Tibial artery (tissue), 4 donors: Measurements from ENCODE around the gene VCX2.

ENCODE experiments used
- DNase-seq, 2 donors: peaks; one replicate each; pipeline ENCODE4 v3.0.0-alpha.2; 2019
- H3K27ac ChIP-seq, 2 donors: fragments of 200-600 bp; sonication (generic) in 1 of 2; 1 replicate in 1 of 2; 2 replicates in 1 of 2; pipeline ENCODE4 v1.5.1; 2018 to 2019; ENCODE audit warnings: mild to moderate bottlenecking in 1 of 2
- H3K27me3 ChIP-seq, 2 donors: fragments of 200-600 bp; sonication (generic) in 1 of 2; one replicate each; pipeline versions ENCODE4 v1.5.1 to v1.6.0; 2016 to 2019
- H3K36me3 ChIP-seq, 3 donors: fragments of 200-600 bp; sonication (generic) in 2 of 3; one replicate each; pipeline ENCODE4 v1.5.1; 2016 to 2019; ENCODE audit warnings: mild to moderate bottlenecking in 2 of 3
- H3K4me1 ChIP-seq, 4 donors: fragments of 200-600 bp; sonication (generic) in 2 of 4; 1 replicate in 3 of 4; 2 replicates in 1 of 4; pipeline ENCODE4 v1.5.1; 2016 to 2019
- H3K4me3 ChIP-seq, 2 donors: fragments of 200-600 bp; sonication (generic) in 1 of 2; 1 replicate in 1 of 2; 2 replicates in 1 of 2; pipeline ENCODE4 v1.5.1; 2018 to 2019; ENCODE audit warnings: mild to moderate bottlenecking in 2 of 2
- H3K9me3 ChIP-seq, 3 donors: fragments of 200-600 bp; sonication (generic) in 1 of 3; one replicate each; pipeline ENCODE4 v1.5.1; 2016 to 2019
- CTCF ChIP-seq, 2 experiments: fragments of 200-600 bp in 1 of 2; fragments of 450-650 bp in 1 of 2; IDR thresholded peaks; one replicate each; pipeline ENCODE4 v1.5.1; 2017 to 2019; ENCODE audit warnings: antibody characterized with exemption in 2 of 2, mild to moderate bottlenecking in 1 of 2, moderate library complexity in 1 of 2
- intact Hi-C: fragments of 100-400 bp; cut with DNase I; formaldehyde crosslinking; loops from one replicate; pipeline ENCODE4 v1.15.0; 2023; ENCODE audit warnings: low total_unique reads

The VCX2 gene

GRCh38 chrX:8194216-8194615 is 23.1 kb upstream of the VCX2 start:
- TF ChIP-seq CTCF (IDR thresholded peaks at IDR 0.05): no peak
- DNase-seq: no peak
- intact Hi-C loops: no loop called here
- H3K27me3 ChIP-seq: no peaks in the 10 kb centered on the region
- no peak overlapping the region for H3K4me3 ChIP-seq
- no peaks in the 10 kb centered on the region for H3K36me3 ChIP-seq
- H3K9me3 ChIP-seq: no peaks in the 10 kb centered on the region
- H3K4me1 ChIP-seq: no peaks in the 10 kb centered on the region
- no peak overlapping the region for H3K27ac ChIP-seq

- H3K4me1 ChIP-seq: no peaks in the 10 kb centered on the region
- H3K27me3 ChIP-seq: no peaks in the 10 kb centered on the region
- DNase-seq: no peak
- H3K9me3 ChIP-seq: no peaks in the 10 kb centered on the region
- intact Hi-C loops: no loop called here
- H3K4me3 ChIP-seq: no peak overlapping the region
- no peaks in the 10 kb centered on the region for H3K36me3 ChIP-seq
- no peak for TF ChIP-seq CTCF (IDR thresholded peaks at IDR 0.05)
- H3K27ac ChIP-seq: no peak overlapping the region
Measured at GRCh38 chrX:8192276-8192675, 21.2 kb upstream of the VCX2 start.

GRCh38 chrX:8191022-8191421 is 20.0 kb upstream of the VCX2 start:
- TF ChIP-seq CTCF (IDR thresholded peaks at IDR 0.05): no peak
- H3K36me3 ChIP-seq: no peaks in the 10 kb centered on the region
- H3K4me3 ChIP-seq: no peak overlapping the region
- DNase-seq: no peak
- intact Hi-C loops: no loop called here
- no peak overlapping the region for H3K27ac ChIP-seq
- no peaks in the 10 kb centered on the region for H3K4me1 ChIP-seq
- H3K9me3 ChIP-seq: no peaks in the 10 kb centered on the region
- no peaks in the 10 kb centered on the region for H3K27me3 ChIP-seq

GRCh38 chrX:8190341-8190830 is 19.3 kb upstream of the VCX2 start:
- DNase-seq: no peak
- TF ChIP-seq CTCF (IDR thresholded peaks at IDR 0.05): no peak
- Histone ChIP-seq H3K27ac (no peak overlapping the region), H3K9me3 (no peaks in the 10 kb centered on the region), H3K27me3 (no peaks in the 10 kb centered on the region), H3K36me3 (no peaks in the 10 kb centered on the region), H3K4me3 (no peak overlapping the region), H3K4me1 (no peaks in the 10 kb centered on the region)
- intact Hi-C loops: no loop called here

- Histone ChIP-seq H3K36me3 (no peaks in the 10 kb centered on the region), H3K27me3 (no peaks in the 10 kb centered on the region), H3K4me3 (no peak overlapping the region), H3K27ac (no peak overlapping the region), H3K9me3 (no peaks in the 10 kb centered on the region), H3K4me1 (no peaks in the 10 kb centered on the region)
- intact Hi-C loops: no loop called here
- no peak for DNase-seq
- no peak for TF ChIP-seq CTCF (IDR thresholded peaks at IDR 0.05)
Measured at GRCh38 chrX:8189096-8189830, 18.2 kb upstream of the VCX2 start.
